HEK293 (cell line): Measurements from ENCODE around the gene ACBD3.

Experiments used
- CTCF ChIA-PET: fragments of 350-600 bp; formaldehyde crosslinking; extraction: SDS; loops from one replicate; lab custom pipeline; 2021; ENCODE audit warnings: antibody characterized with exemption; lab: Yijun Ruan, JAX
- POLR2A ChIA-PET: fragments of 300-600 bp; formaldehyde crosslinking; extraction: SDS; loops from one replicate; lab custom pipeline; 2020; ENCODE audit warnings: antibody characterized with exemption, inconsistent platforms; lab: Yijun Ruan, JAX
- H3K27ac ChIP-seq: fragments of 200-500 bp; sonication (Bioruptor generic); 2 replicates; pipeline ENCODE4 v1.5.1; 2014; ENCODE audit warnings: low read depth, low read length, control low read depth, inconsistent platforms; ENCODE audit errors: extremely low read depth
- H3K36me3 ChIP-seq, 2 experiments: fragments of 200-500 bp in 1 of 2; sonication (Bioruptor generic) in 1 of 2; 1 replicate in 1 of 2; 2 replicates in 1 of 2; pipeline ENCODE4 v1.5.1; 2014 to 2017; ENCODE audit warnings: inconsistent platforms in 2 of 2, low read length in 2 of 2; ENCODE audit not compliant: control insufficient read depth in 2 of 2, insufficient read depth in 1 of 2
- H3K4me1 ChIP-seq: fragments of 200-500 bp; sonication (Bioruptor generic); 2 replicates; pipeline ENCODE4 v1.5.1; 2014; ENCODE audit warnings: mild to moderate bottlenecking, low read length, inconsistent platforms; ENCODE audit not compliant: control insufficient read depth, insufficient read depth
- H3K4me3 ChIP-seq: 2 replicates; pipeline ENCODE4 v1.5.1; 2011; ENCODE audit warnings: low read depth, mild to moderate bottlenecking, control low read depth, low read length, moderate library complexity
- H3K9me3 ChIP-seq: fragments of 200-500 bp; sonication (Bioruptor generic); 2 replicates; pipeline ENCODE4 v1.5.1; 2014; ENCODE audit warnings: low read depth, low read length, inconsistent platforms; ENCODE audit not compliant: control insufficient read depth, insufficient read depth
- ELK4 ChIP-seq: IDR thresholded peaks from 2 replicates; pipeline ENCODE4 v1.6.1; 2011; ENCODE audit warnings: mild to moderate bottlenecking, low read depth, low read length, borderline replicate concordance
- KLF1 ChIP-seq: fragments of 450-650 bp; formaldehyde crosslinking; IDR thresholded peaks from 2 replicates; pipeline ENCODE4 v1.5.1; 2016; ENCODE audit warnings: missing biosample characterization, missing genetic modification characterization
- KLF8 ChIP-seq: fragments of 450-650 bp; formaldehyde crosslinking; IDR thresholded peaks from 2 replicates; pipeline ENCODE4 v1.5.1; 2016; ENCODE audit warnings: missing biosample characterization, missing genetic modification characterization
- RBAK ChIP-seq: fragments of 450-650 bp; formaldehyde crosslinking; IDR thresholded peaks from 2 replicates; pipeline ENCODE4 v1.5.1; 2016; ENCODE audit warnings: missing biosample characterization, missing genetic modification characterization
- SETDB1 ChIP-seq: IDR thresholded peaks from one replicate; pipeline ENCODE4 v1.6.1; 2017; ENCODE audit warnings: mild to moderate bottlenecking, low read length, moderate library complexity, mixed read lengths; ENCODE audit not compliant: insufficient read length
- SP2 ChIP-seq: fragments of 450-650 bp; formaldehyde crosslinking; IDR thresholded peaks from 2 replicates; pipeline ENCODE4 v1.5.1; 2016; ENCODE audit warnings: missing biosample characterization, missing genetic modification characterization
- ZBTB10 ChIP-seq: fragments of 450-650 bp; formaldehyde crosslinking; IDR thresholded peaks from 2 replicates; pipeline ENCODE4 v1.5.1; 2016; ENCODE audit warnings: missing biosample characterization, missing genetic modification characterization
- ZIC2 ChIP-seq: fragments of 450-650 bp; formaldehyde crosslinking; IDR thresholded peaks from 2 replicates; pipeline ENCODE4 v1.5.1; 2016; ENCODE audit warnings: missing biosample characterization, missing genetic modification characterization
- ZNF10 ChIP-seq: fragments of 450-650 bp; formaldehyde crosslinking; IDR thresholded peaks from 2 replicates; pipeline ENCODE4 v1.5.1; 2017; ENCODE audit warnings: missing biosample characterization, missing genetic modification characterization
- ZNF132 ChIP-seq: fragments of 450-650 bp; formaldehyde crosslinking; IDR thresholded peaks from 2 replicates; pipeline ENCODE4 v1.5.1; 2017; ENCODE audit warnings: missing biosample characterization, missing genetic modification characterization, borderline replicate concordance
- ZNF311 ChIP-seq: fragments of 450-650 bp; formaldehyde crosslinking; IDR thresholded peaks from 2 replicates; pipeline ENCODE4 v1.5.1; 2017; ENCODE audit warnings: missing biosample characterization, missing genetic modification characterization, borderline replicate concordance
- ZNF48 ChIP-seq: fragments of 450-650 bp; formaldehyde crosslinking; IDR thresholded peaks from 2 replicates; pipeline ENCODE4 v1.5.1; 2016; ENCODE audit warnings: missing biosample characterization, missing genetic modification characterization
- ZNF571 ChIP-seq: fragments of 450-650 bp; formaldehyde crosslinking; IDR thresholded peaks from 2 replicates; pipeline ENCODE4 v1.5.0; 2017; ENCODE audit warnings: missing biosample characterization, missing genetic modification characterization
- ZNF692 ChIP-seq: fragments of 450-650 bp; formaldehyde crosslinking; IDR thresholded peaks from 2 replicates; pipeline ENCODE4 v1.5.1; 2016; ENCODE audit warnings: missing biosample characterization, missing genetic modification characterization
- ZNF830 ChIP-seq: fragments of 450-650 bp; IDR thresholded peaks from 2 replicates; pipeline ENCODE4 v1.5.0; 2018; ENCODE audit warnings: missing biosample characterization, missing genetic modification characterization, low read depth, mild to moderate bottlenecking, moderate library complexity

The ACBD3 gene

GRCh38 chr1:226098870-226099835, 87.4 kb downstream of the ACBD3 start:
- H3K9me3 ChIP-seq, result no peaks in the 10 kb centered on the region
- no peak for TF ChIP-seq ZNF132
- no peak for TF ChIP-seq KLF8
- TF ChIP-seq SETDB1, result no peak
- TF ChIP-seq RBAK (tag by site-specific recombination), result no peak
- TF ChIP-seq ZNF830 (tag by site-specific recombination), result no peak
- no peak for TF ChIP-seq KLF1 (tag by site-specific recombination)
- TF ChIP-seq SP2 (tag by site-specific recombination), result no peak
- TF ChIP-seq ZNF48 (tag by site-specific recombination), result no peak
- TF ChIP-seq ZNF571, result no peak
- no peak for TF ChIP-seq ELK4
- no peak for TF ChIP-seq ZIC2 (tag by site-specific recombination)
- TF ChIP-seq ZBTB10, result no peak
- H3K36me3 ChIP-seq, result no peaks in the 10 kb centered on the region
- no peak overlapping the region for H3K27ac ChIP-seq
- H3K4me1 ChIP-seq, result no peaks in the 10 kb centered on the region
- ChIA-PET POLR2A (interaction anchor here (0.7 to 1.4 kb wide), 2 partner anchors 11 to 15 kb away, joined by 3 read pairs; no protein-coding TSS in a partner anchor), CTCF (interaction anchor here (0.8 to 3.4 kb wide), 6 partner anchors 9 to 123 kb away, joined by 3 to 24 read pairs (median 4); no protein-coding TSS in a partner anchor)
- H3K4me3 ChIP-seq, result no peak overlapping the region

GRCh38 chr1:226097866-226098625, 88.5 kb downstream of the ACBD3 start:
- no peaks in the 10 kb centered on the region for H3K4me1 ChIP-seq
- ChIA-PET POLR2A (interaction anchor here (0.6 to 1.7 kb wide), 5 partner anchors 10 to 36 kb away, joined by 3 to 5 read pairs (median 4); partner anchors contain the start of gene H3-3A), CTCF (interaction anchor here (0.6 to 3.7 kb wide), 5 partner anchors 10 to 35 kb away, joined by 3 to 24 read pairs (median 4); no protein-coding TSS in a partner anchor)
- TF ChIP-seq ZNF311 (tag by site-specific recombination), result 0 out of 2 replicates have a peak, but pooled peaks have one; percentile 9
- no peak for TF ChIP-seq ZNF10 (tag by site-specific recombination)
- TF ChIP-seq ZNF692, result peak; percentile 12; the same call in 1 of the 2 replicates
- no peak overlapping the region for H3K27ac ChIP-seq
- H3K4me3 ChIP-seq, result no peak overlapping the region
- no peaks in the 10 kb centered on the region for H3K9me3 ChIP-seq
- H3K36me3 ChIP-seq, result no peaks in the 10 kb centered on the region
